Heart left ventricle (tissue), 13 donors: Measurements from ENCODE around the gene NKX2-3.

Experiments used
- CTCF ChIP-seq, 12 donors: fragments of 200-600 bp; sonication (generic) in 4 of 12; IDR thresholded peaks; one replicate each; pipeline versions ENCODE4 v1.5.0 to v1.8.0; 2018 to 2022; ENCODE audit warnings: antibody characterized with exemption in 12 of 12, mild to moderate bottlenecking in 5 of 12
- POLR2A ChIP-seq, 2 donors: fragments of 450-650 bp; IDR thresholded peaks; one replicate each; pipeline ENCODE4 v1.6.1; 2017; ENCODE audit warnings: antibody characterized with exemption in 2 of 2, mild to moderate bottlenecking in 2 of 2, moderate library complexity in 2 of 2
- donor health status: ischemic (EF 13 %, LVEDD 7.1; RV severe dilation, severe dysfunction).
- donor health status: DM: no; HTN: yes; CAD: no.
- donor health status: DM: no; HTN: no; CAD: no.
- donor health status: ischemic (EF 25% LVEDD 6.9; RV normal size, moderate dysfunction).
- donor health status: ischemic (EF 25% LVEDD 5.7; RV mildly dilated, moderate dysfunction).
- donor health status: ischemic (EF 35%, LVEDD 5.7; RV mildly dilated, moderate dysfunction).
- donor health status: nonischemic (EF 11% LVEDD 7.7; RV severe dilation, severe dysfunction).
- donor health status: DM: yes; HTN: yes; CAD: no.
- donor health status: PGD.
- donor health status: ischemic (EF 29% LVEDD 5.4; RV normal size, mild dysfunction).
- donor health status: nonischemic (EF 23%, LVEDD 6.1; RV moderate dilation, normal function).

GRCh38 chr10:99569961-99570360, 37.2 kb downstream of the NKX2-3 start:
- no peak for TF ChIP-seq CTCF (IDR thresholded peaks at IDR 0.05)
- TF ChIP-seq POLR2A (IDR thresholded peaks at IDR 0.05): no peak
